ENCODE results near the gene VWF.
"Not testable (repeated sequence)": the region's sequence is repeated elsewhere in the genome, so short reads cannot be mapped to it uniquely, and the experiment has no call there.

The VWF gene

GRCh38 chr12:6031001-6031400 is 93.5 kb downstream of the VWF start:
- DNase-seq (ENCODE audit: low read depth) = no peak
- no peak overlapping the region for H3K4me3 ChIP-seq (ENCODE audit: low read depth, low read length)
- no peak for TF ChIP-seq POLR2A (IDR thresholded peaks at IDR 0.05; ENCODE audit: extremely low read depth, insufficient read length)
- TF ChIP-seq MYC (IDR thresholded peaks at IDR 0.05; ENCODE audit: low read depth, low read length) = no peak
- no peak for TF ChIP-seq MAX (IDR thresholded peaks at IDR 0.05; ENCODE audit: low read depth, low read length)
- TF ChIP-seq, protein P1, sequence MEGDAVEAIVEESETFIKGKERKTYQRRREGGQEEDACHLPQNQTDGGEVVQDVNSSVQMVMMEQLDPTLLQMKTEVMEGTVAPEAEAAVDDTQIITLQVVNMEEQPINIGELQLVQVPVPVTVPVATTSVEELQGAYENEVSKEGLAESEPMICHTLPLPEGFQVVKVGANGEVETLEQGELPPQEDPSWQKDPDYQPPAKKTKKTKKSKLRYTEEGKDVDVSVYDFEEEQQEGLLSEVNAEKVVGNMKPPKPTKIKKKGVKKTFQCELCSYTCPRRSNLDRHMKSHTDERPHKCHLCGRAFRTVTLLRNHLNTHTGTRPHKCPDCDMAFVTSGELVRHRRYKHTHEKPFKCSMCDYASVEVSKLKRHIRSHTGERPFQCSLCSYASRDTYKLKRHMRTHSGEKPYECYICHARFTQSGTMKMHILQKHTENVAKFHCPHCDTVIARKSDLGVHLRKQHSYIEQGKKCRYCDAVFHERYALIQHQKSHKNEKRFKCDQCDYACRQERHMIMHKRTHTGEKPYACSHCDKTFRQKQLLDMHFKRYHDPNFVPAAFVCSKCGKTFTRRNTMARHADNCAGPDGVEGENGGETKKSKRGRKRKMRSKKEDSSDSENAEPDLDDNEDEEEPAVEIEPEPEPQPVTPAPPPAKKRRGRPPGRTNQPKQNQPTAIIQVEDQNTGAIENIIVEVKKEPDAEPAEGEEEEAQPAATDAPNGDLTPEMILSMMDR (IDR thresholded peaks at IDR 0.05; ENCODE audit: low read depth, low read length) = no peak

DNA sequence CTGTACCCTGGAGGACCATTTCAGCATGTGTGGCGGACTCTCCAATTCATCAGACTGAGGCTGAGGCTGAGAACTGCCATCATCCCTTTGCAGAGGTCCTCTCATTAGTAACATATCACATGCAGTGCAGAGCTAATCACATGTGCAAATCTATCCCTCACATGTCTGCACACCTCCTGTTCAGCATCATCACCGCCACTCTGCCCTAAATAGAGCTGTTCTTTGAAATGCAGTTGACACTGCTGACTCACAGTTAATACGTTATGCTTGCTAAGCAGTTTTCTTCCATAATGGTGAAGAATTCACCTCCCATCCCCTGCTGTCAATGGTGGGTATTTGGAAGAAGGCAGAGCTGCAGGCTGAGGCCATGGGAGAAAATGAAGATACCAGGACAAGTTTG is 94.4 kb downstream of the VWF start:
- no peak for DNase-seq (ENCODE audit: low read depth)
- TF ChIP-seq MYC (IDR thresholded peaks at IDR 0.05; ENCODE audit: low read depth, low read length) (no peak), POLR2A (IDR thresholded peaks at IDR 0.05; ENCODE audit: extremely low read depth, insufficient read length) (no peak), MAX (IDR thresholded peaks at IDR 0.05; ENCODE audit: low read depth, low read length) (no peak)
- TF ChIP-seq, protein P1 (IDR thresholded peaks at IDR 0.05; ENCODE audit: low read depth, low read length) = no peak

GRCh38 chr12:6029401-6029800 is 95.1 kb downstream of the VWF start:
- H3K4me3 ChIP-seq (ENCODE audit: low read depth, low read length) = no peak overlapping the region
- TF ChIP-seq, protein P1 (IDR thresholded peaks at IDR 0.05; ENCODE audit: low read depth, low read length) = no peak
- TF ChIP-seq MAX (IDR thresholded peaks at IDR 0.05; ENCODE audit: low read depth, low read length) (no peak), POLR2A (IDR thresholded peaks at IDR 0.05; ENCODE audit: extremely low read depth, insufficient read length) (no peak), MYC (IDR thresholded peaks at IDR 0.05; ENCODE audit: low read depth, low read length) (no peak)
- no peak for DNase-seq (ENCODE audit: low read depth)

More for the DNA sequence above, 94.4 kb downstream of the VWF start:
- H3K4me3 ChIP-seq (ENCODE audit: low read depth, low read length) = no peak overlapping the region

GRCh38 chr12:6026998-6027397 is 97.5 kb downstream of the VWF start:
- DNase-seq (ENCODE audit: low read depth) = no peak
- H3K4me3 ChIP-seq (ENCODE audit: low read depth, low read length) = no peak overlapping the region
- TF ChIP-seq, protein P1 (IDR thresholded peaks at IDR 0.05; ENCODE audit: low read depth, low read length) = no peak
- TF ChIP-seq MYC (IDR thresholded peaks at IDR 0.05; ENCODE audit: low read depth, low read length) (no peak), MAX (IDR thresholded peaks at IDR 0.05; ENCODE audit: low read depth, low read length) (no peak), POLR2A (IDR thresholded peaks at IDR 0.05; ENCODE audit: extremely low read depth, insufficient read length) (no peak)

- DNase-seq (ENCODE audit: low read depth); H3K4me3 ChIP-seq (ENCODE audit: low read depth, low read length): not testable (repeated sequence)
These were observed 98.7 kb downstream of the VWF start for GRCh38 chr12:6025703-6026298.

DNA sequence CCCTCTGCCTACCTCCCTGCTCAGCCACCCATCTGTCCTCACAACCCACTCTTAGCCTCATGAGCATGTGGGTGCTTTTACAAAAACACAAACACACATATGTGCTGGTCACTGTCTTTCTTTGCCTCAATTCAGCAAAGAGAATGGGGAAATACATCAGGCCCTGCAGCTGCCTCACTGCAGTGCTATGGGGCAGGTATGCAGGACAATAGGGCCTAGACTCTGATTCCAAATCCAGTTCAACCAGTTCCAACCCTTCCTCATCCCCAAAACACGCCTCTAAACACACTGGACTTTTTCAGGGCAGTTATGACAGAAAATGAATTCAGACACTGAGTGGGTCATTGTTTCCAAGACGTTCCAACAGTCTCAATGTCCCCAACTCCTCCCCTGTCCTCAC is 100.4 kb downstream of the VWF start:
- not testable (repeated sequence) for DNase-seq (ENCODE audit: low read depth); H3K4me3 ChIP-seq (ENCODE audit: low read depth, low read length)

DNA sequence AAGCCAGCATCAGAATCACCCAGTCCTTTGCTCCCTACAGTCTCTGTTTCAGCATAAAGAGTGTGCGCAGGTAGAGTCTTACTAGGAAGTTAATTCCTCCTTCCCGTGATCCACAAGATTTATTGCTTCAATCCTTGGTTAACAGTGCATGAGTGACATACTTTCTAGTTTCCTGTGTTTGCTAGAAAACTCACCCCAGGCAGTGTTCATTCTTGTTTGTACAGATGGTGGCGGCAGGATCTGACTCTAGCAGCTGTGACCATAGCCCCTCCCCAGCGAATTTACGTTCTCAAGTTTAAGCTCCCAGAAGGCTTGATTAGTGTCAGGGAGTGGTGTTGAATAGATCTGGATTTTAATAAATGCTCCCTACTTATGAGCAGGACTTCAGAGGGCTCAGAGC is 103.5 kb downstream of the VWF start:
- H3K4me3 ChIP-seq (ENCODE audit: low read depth, low read length) = no peak overlapping the region
- no peak for DNase-seq (ENCODE audit: low read depth)
- TF ChIP-seq, protein P1 (IDR thresholded peaks at IDR 0.05; ENCODE audit: low read depth, low read length) = no peak
- TF ChIP-seq MAX (IDR thresholded peaks at IDR 0.05; ENCODE audit: low read depth, low read length) (no peak), POLR2A (IDR thresholded peaks at IDR 0.05; ENCODE audit: extremely low read depth, insufficient read length) (no peak)

GRCh38 chr12:6020511-6020910 is 104.0 kb downstream of the VWF start:
- H3K4me3 ChIP-seq (ENCODE audit: low read depth, low read length) = not testable (repeated sequence)

DNA sequence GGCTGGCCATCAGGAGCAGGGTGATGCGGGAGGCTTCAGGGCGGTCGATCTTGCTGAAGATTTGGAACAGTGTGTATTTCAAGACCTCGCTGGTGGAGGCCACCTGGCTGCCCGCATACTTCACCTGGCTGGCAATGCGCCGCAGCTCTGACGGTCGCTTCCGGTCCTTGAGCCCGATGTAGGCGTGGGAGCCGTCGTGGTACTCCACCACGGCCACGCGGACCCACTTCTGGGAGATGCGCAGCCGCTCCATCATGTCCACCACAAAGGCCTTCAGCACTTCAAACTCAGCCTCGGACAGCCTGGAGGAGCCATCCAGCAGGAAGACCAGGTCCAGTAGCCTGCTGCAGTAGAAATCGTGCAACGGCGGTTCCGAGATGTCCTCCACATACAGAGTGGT is 105.2 kb downstream of the VWF start:
- DNase-seq (ENCODE audit: low read depth); H3K4me3 ChIP-seq (ENCODE audit: low read depth, low read length): not testable (repeated sequence)

More at GRCh38 chr12:6020511-6020910, 104.0 kb downstream of the VWF start:
- DNase-seq (ENCODE audit: low read depth) = not testable (repeated sequence)

All from NB4 (cell line).